SK-N-SH treated with all-trans-retinoic acid at 6 μM for 48 hours (cell line): ENCODE results near the gene SCYGR4.
"Not testable (repeated sequence)": the region's sequence is repeated elsewhere in the genome, so short reads cannot be mapped to it uniquely, and the experiment has no call there.

Experiments used
- ATAC-seq: fragments of 200-7000 bp; cut with Tn5 transposase; 3 replicates; pipeline ENCODE4 v1.9.1; 2020; ENCODE audit warnings: mild to moderate bottlenecking, moderate library complexity
- ARNTL ChIP-seq: fragments of 450-650 bp; formaldehyde crosslinking; IDR thresholded peaks from 2 replicates; pipeline ENCODE4 v1.5.0; 2020; ENCODE audit warnings: low read depth, mild to moderate bottlenecking, moderate library complexity, borderline replicate concordance
- CSDC2 ChIP-seq: fragments of 250-450 bp; sonication (Bioruptor Pico); IDR thresholded peaks from 2 replicates; pipeline ENCODE4 v1.5.0; 2020; ENCODE audit warnings: mild to moderate bottlenecking, moderate library complexity
- GLIS3 ChIP-seq: fragments of 250-450 bp; sonication (Bioruptor Pico); IDR thresholded peaks from 2 replicates; pipeline ENCODE4 v1.5.0; 2020; ENCODE audit warnings: mild to moderate bottlenecking, moderate library complexity
- ISL1 ChIP-seq: fragments of 250-450 bp; sonication (Bioruptor Pico); IDR thresholded peaks from 2 replicates; pipeline ENCODE4 v2.1.2; 2022; ENCODE audit warnings: mild to moderate bottlenecking, moderate library complexity
- OSR1 ChIP-seq: fragments of 250-450 bp; sonication (Bioruptor Pico); IDR thresholded peaks from 2 replicates; pipeline ENCODE4 v1.8.0; 2022; ENCODE audit warnings: moderate library complexity, mild to moderate bottlenecking, inconsistent platforms
- PPARA ChIP-seq: fragments of 250-450 bp; sonication (Bioruptor Pico); IDR thresholded peaks from 2 replicates; pipeline ENCODE4 v1.5.0; 2020; ENCODE audit warnings: mild to moderate bottlenecking, borderline replicate concordance
- TCF4 ChIP-seq: fragments of 250-450 bp; sonication (Bioruptor Pico); IDR thresholded peaks from 2 replicates; pipeline ENCODE4 v1.8.0; 2021; ENCODE audit warnings: mild to moderate bottlenecking, moderate library complexity, borderline replicate concordance
- ZC3H10 ChIP-seq: fragments of 250-450 bp; sonication (Bioruptor Pico); IDR thresholded peaks from 2 replicates; pipeline ENCODE4 v1.5.1; 2021; ENCODE audit warnings: mild to moderate bottlenecking, moderate library complexity
- ZFP3 ChIP-seq: fragments of 250-450 bp; sonication (Bioruptor Pico); IDR thresholded peaks from 2 replicates; pipeline ENCODE4 v1.5.0; 2020; ENCODE audit warnings: mild to moderate bottlenecking, moderate library complexity
- ZFP30 ChIP-seq: fragments of 450-650 bp; formaldehyde crosslinking; IDR thresholded peaks from 2 replicates; pipeline ENCODE4 v1.5.0; 2022; ENCODE audit warnings: mild to moderate bottlenecking, moderate library complexity
- ZNF565 ChIP-seq: fragments of 450-650 bp; formaldehyde crosslinking; conservative IDR thresholded peaks from 2 replicates; pipeline ENCODE4 v1.5.0; 2020; ENCODE audit warnings: low read depth, mild to moderate bottlenecking, moderate library complexity
- ZNF70 ChIP-seq: fragments of 450-650 bp; formaldehyde crosslinking; IDR thresholded peaks from 2 replicates; pipeline ENCODE4 v1.5.0; 2020; ENCODE audit warnings: mild to moderate bottlenecking, moderate library complexity
- TF ChIP-seq, protein P1 (sequence below): fragments of 250-450 bp; sonication (Bioruptor Pico); IDR thresholded peaks from 2 replicates; pipeline ENCODE4 v1.5.1; 2021; ENCODE audit warnings: mild to moderate bottlenecking, moderate library complexity
- TF ChIP-seq, protein P2 (sequence below): fragments of 250-450 bp; sonication (Bioruptor Pico); IDR thresholded peaks from 2 replicates; pipeline ENCODE4 v1.5.1; 2020; ENCODE audit warnings: low read depth, mild to moderate bottlenecking, moderate library complexity
- TF ChIP-seq, protein P3 (sequence below): fragments of 250-450 bp; sonication (Bioruptor Pico); IDR thresholded peaks from 2 replicates; pipeline ENCODE4 v1.5.0; 2020; ENCODE audit warnings: mild to moderate bottlenecking, moderate library complexity

Gene SCYGR4

DNA sequence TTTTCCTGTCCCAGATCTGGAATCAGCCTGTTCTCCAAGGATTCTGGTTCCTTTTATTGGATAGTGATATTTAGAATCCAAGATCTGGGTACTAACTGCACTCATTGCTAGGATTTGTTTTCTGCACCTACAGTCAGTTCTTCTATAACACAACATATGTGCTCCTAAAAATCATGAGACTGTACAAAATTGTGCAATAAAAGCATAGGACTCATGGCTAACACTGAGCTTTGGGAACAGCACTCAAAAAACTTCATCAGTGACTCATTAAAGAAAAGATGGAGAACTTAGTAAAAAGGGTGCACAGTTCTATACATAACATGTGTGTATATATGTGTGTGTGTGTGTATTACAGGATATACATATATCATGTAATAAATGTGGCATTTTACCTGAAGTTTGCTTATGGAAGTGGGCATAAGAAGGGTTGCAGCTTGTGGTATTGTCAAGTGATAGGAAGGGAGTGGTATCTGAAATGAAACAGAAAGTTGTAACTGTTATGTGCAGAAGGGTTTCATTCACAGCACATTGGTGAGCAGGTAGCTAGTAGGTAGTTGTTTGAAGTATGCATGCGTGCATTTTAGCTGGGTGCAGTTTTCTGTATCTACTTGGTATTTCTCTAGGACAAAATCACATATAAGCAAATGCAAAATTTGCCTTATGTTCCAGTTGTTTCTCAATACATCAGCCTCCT is 24.5 kb upstream of the SCYGR4 start (continued):
- TF ChIP-seq, protein P1, sequence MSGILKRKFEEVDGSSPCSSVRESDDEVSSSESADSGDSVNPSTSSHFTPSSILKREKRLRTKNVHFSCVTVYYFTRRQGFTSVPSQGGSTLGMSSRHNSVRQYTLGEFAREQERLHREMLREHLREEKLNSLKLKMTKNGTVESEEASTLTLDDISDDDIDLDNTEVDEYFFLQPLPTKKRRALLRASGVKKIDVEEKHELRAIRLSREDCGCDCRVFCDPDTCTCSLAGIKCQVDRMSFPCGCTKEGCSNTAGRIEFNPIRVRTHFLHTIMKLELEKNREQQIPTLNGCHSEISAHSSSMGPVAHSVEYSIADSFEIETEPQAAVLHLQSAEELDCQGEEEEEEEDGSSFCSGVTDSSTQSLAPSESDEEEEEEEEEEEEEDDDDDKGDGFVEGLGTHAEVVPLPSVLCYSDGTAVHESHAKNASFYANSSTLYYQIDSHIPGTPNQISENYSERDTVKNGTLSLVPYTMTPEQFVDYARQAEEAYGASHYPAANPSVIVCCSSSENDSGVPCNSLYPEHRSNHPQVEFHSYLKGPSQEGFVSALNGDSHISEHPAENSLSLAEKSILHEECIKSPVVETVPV (CRISPR knock-in tag) = no peak
- TF ChIP-seq OSR1 (CRISPR knock-in tag) = no peak
- TF ChIP-seq, all 23 proteins: peak for 0

DNA sequence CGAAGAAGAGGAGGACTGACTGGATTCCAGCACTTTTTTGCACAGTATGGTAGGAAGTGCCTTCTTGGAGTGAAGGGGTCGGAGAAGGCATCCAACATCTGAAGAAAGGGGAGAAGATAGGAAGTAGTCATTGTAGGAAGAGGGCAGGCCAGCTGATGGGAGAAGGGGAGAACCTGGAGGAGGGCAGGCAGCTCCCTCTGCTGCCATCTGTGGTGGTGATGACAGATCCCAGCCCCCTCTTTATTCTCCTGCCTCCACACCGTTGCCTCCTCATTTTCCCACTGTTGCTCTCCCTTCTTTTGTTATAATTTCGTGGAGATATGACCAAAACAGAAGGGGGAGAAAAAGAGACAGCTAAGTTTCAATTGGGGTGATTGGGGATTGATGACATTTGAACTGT is 21.5 kb upstream of the SCYGR4 start:
- no peak for ATAC-seq
- TF ChIP-seq, protein P2, sequence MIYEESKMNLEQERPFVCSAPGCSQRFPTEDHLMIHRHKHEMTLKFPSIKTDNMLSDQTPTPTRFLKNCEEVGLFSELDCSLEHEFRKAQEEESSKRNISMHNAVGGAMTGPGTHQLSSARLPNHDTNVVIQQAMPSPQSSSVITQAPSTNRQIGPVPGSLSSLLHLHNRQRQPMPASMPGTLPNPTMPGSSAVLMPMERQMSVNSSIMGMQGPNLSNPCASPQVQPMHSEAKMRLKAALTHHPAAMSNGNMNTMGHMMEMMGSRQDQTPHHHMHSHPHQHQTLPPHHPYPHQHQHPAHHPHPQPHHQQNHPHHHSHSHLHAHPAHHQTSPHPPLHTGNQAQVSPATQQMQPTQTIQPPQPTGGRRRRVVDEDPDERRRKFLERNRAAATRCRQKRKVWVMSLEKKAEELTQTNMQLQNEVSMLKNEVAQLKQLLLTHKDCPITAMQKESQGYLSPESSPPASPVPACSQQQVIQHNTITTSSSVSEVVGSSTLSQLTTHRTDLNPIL (CRISPR knock-in tag) = no peak

DNA sequence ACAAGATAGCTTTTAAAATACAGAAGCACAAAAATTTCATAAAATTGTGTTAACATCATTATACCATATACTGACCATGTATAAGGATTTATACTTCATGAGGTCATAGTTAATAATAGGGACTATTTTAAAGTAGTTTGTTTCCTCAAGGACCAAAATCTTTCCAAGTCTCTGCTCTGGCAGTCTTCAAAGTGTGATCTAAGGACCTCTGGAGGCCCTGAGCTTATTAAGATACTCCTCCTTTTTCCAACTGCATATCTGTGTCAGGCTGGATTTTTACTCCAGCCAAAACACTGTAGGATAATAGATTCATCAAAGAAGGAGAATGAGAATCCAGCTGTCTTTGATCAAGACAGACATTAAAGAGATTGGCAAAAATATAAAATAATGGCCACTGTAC is 20.3 kb upstream of the SCYGR4 start:
- ATAC-seq = no peak
- TF ChIP-seq, protein P2 (CRISPR knock-in tag) = no peak
- no peak for TF ChIP-seq ISL1 (CRISPR knock-in tag)
- TF ChIP-seq, protein P1 (CRISPR knock-in tag) = no peak
- no peak for TF ChIP-seq ZNF70
- no peak for TF ChIP-seq ARNTL
- TF ChIP-seq, protein P3, sequence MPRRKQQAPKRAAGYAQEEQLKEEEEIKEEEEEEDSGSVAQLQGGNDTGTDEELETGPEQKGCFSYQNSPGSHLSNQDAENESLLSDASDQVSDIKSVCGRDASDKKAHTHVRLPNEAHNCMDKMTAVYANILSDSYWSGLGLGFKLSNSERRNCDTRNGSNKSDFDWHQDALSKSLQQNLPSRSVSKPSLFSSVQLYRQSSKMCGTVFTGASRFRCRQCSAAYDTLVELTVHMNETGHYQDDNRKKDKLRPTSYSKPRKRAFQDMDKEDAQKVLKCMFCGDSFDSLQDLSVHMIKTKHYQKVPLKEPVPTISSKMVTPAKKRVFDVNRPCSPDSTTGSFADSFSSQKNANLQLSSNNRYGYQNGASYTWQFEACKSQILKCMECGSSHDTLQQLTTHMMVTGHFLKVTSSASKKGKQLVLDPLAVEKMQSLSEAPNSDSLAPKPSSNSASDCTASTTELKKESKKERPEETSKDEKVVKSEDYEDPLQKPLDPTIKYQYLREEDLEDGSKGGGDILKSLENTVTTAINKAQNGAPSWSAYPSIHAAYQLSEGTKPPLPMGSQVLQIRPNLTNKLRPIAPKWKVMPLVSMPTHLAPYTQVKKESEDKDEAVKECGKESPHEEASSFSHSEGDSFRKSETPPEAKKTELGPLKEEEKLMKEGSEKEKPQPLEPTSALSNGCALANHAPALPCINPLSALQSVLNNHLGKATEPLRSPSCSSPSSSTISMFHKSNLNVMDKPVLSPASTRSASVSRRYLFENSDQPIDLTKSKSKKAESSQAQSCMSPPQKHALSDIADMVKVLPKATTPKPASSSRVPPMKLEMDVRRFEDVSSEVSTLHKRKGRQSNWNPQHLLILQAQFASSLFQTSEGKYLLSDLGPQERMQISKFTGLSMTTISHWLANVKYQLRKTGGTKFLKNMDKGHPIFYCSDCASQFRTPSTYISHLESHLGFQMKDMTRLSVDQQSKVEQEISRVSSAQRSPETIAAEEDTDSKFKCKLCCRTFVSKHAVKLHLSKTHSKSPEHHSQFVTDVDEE (CRISPR knock-in tag) = no peak
- no peak for TF ChIP-seq PPARA (CRISPR knock-in tag)
- no peak for TF ChIP-seq GLIS3
- TF ChIP-seq OSR1 (CRISPR knock-in tag) = no peak
- no peak for TF ChIP-seq ZC3H10 (CRISPR knock-in tag)
- TF ChIP-seq TCF4 (CRISPR knock-in tag) = no peak

DNA sequence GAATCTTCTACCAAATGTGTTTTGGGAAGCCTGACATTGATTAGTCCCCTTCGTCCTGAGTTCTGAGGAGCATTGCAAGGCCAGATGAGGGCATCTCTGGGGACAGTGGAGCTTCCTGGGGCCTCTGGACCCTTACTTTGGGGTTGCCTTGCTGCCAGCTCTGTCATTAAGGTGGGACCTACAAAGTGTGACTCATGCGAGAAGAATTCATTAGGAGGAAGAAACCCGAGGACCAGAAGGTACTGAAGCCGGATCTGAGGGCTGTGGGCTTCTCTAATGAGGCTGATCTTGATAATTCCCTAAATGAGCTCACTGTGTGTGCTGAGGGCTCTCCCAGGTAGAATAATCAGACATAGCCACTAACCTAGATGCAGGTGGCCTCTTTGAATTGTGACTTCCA is 19.3 kb upstream of the SCYGR4 start:
- no peak for ATAC-seq
- no peak for TF ChIP-seq ZFP30 (CRISPR knock-in tag)
- no peak for TF ChIP-seq CSDC2 (CRISPR knock-in tag)
- no peak for TF ChIP-seq ZFP3 (CRISPR knock-in tag)
- TF ChIP-seq PPARA (CRISPR knock-in tag) = no peak
- no peak for TF ChIP-seq GLIS3
- no peak for TF ChIP-seq ARNTL
- TF ChIP-seq, protein P2 (CRISPR knock-in tag) = no peak
- no peak for TF ChIP-seq OSR1 (CRISPR knock-in tag)
- TF ChIP-seq ZNF565 = no peak

DNA sequence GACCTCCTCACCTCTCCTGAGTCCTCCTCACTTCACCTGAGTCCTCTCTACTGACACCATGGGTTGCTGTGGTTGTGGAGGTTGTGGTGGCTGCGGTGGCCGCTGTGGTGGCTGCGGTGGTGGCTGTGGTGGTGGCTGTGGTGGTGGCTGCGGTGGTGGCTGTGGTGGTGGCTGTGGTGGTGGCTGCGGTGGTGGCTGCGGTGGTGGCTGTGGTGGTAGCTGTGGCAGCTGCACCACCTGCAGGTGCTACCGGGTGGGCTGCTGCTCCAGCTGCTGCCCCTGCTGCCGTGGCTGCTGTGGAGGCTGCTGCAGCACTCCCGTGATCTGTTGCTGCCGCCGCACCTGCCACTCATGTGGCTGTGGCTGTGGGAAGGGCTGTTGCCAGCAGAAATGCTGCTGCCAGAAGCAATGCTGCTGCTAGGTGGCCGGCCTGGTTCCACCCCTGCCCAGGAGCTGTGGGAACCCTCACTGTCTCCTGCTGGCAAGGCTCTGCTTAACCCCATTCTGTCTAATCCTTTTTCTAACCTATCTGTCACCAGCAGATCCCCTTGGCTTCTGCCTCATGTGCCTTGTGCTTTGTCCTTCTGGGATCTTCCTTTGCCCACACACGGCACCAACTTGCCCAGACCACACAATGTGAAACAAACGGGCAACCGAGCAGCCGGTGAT is 18.3 kb upstream of the SCYGR4 start, which contains the start of gene SCYGR2:
TSS of gene SCYGR2 (plus strand) at position 59 of the 669 bp plus-strand sequence. CDS start at position 59, 0 bp downstream.
- not testable (repeated sequence) for ATAC-seq
